GM18520 (cell line): ENCODE data around the gene ITPRID1.

Source experiments
- ATAC-seq: cut with Tn5 transposase; IDR thresholded peaks from one replicate; pipeline ENCODE4 v1.9.1; 2021; ENCODE audit not compliant: unreplicated experiment

Gene ITPRID1

GRCh38 chr7:31633467-31633866 is 119.6 kb downstream of the ITPRID1 start:
- ATAC-seq = no peak

GRCh38 chr7:31633894-31634494 is 120.1 kb downstream of the ITPRID1 start:
- ATAC-seq = no peak

GRCh38 chr7:31640381-31640780 is 126.5 kb downstream of the ITPRID1 start:
- ATAC-seq = no peak

GRCh38 chr7:31642681-31643115 is 128.8 kb downstream of the ITPRID1 start:
- ATAC-seq = no peak

- ATAC-seq = no peak
These were observed 133.1 kb downstream of the ITPRID1 start for GRCh38 chr7:31646942-31647341.

GRCh38 chr7:31647511-31647910 is 133.6 kb downstream of the ITPRID1 start:
- no peak for ATAC-seq

- ATAC-seq = no peak
These were observed 134.4 kb downstream of the ITPRID1 start for GRCh38 chr7:31648288-31648687.

- no peak for ATAC-seq
These were observed 135.0 kb downstream of the ITPRID1 start for GRCh38 chr7:31648880-31649279.

- no peak for ATAC-seq
These were observed 137.6 kb downstream of the ITPRID1 start for GRCh38 chr7:31651234-31652062.

- ATAC-seq = no peak
These were observed 138.1 kb downstream of the ITPRID1 start for GRCh38 chr7:31652063-31652326.

GRCh38 chr7:31663072-31663471 is 149.2 kb downstream of the ITPRID1 start:
- ATAC-seq = no peak

- no peak for ATAC-seq
These were observed 151.0 kb downstream of the ITPRID1 start for GRCh38 chr7:31664890-31665289.

- no peak for ATAC-seq
These were observed 151.7 kb downstream of the ITPRID1 start for GRCh38 chr7:31665546-31665945.

- no peak for ATAC-seq
These were observed 155.6 kb downstream of the ITPRID1 start for GRCh38 chr7:31669461-31669860.

GRCh38 chr7:31679574-31680305 is 165.8 kb downstream of the ITPRID1 start:
- ATAC-seq = no peak

GRCh38 chr7:31683445-31684225 is 169.7 kb downstream of the ITPRID1 start:
- no peak for ATAC-seq

GRCh38 chr7:31687024-31687748 is 173.3 kb downstream of the ITPRID1 start, which contains the start of gene PPP1R17:
TSS of gene PPP1R17 (plus strand) at chr7:31687215. CDS start at chr7:31692442, 5,227 bp downstream.
- ATAC-seq = no peak

GRCh38 chr7:31688372-31688771 is 174.5 kb downstream of the ITPRID1 start:
- ATAC-seq = peak; percentile 85

- no peak for ATAC-seq
These were observed 175.1 kb downstream of the ITPRID1 start for GRCh38 chr7:31688996-31689395.

- ATAC-seq = no peak
These were observed 177.0 kb downstream of the ITPRID1 start for GRCh38 chr7:31690935-31691334.
